NCI-H526 treated with DMSO at 0.1 percent for 48 hours (cell line): ENCODE results near the gene STARD8.
"Not testable (repeated sequence)": the region's sequence is repeated elsewhere in the genome, so short reads cannot be mapped to it uniquely, and the experiment has no call there.

ENCODE experiments used
- DNase-seq: peaks from one replicate; lab custom pipeline; 2025; lab: John Stamatoyannopoulos, UW

The STARD8 gene

DNA sequence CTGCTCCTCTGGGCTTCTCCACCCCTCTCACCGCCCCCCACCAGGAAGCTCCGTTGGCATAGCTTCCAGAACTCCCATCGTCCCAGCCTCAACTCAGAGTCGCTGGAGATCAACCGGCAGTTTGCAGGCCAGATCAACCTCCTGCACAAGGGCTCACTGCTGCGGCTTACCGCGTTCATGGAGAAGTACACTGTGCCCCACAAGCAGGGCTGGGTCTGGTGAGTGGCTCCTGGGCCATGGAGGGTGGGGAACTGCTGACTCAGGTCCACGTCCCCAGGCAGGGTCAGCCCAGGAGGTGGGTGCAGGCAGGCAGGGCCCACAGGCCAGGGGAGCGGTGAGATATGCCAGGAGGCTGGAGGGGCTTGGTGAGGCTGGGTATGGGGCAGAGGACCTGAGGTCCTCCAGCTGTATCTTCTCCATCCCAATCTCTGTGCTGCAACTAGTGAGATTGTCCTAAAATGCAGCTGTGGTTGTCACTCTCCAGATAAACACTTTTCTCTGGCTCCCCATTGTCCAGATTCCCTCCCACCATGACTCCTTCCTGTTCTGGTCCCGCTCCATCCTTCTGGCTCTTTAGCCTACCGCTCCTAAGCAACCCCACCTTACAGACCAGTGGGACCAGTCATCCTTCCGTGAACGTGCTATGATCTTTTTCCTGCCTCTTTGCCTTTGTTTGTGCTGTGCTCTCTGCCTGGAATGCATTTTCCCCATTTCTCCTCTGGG lies 71.9 kb downstream of the STARD8 start:
- DNase-seq = no peak

DNA sequence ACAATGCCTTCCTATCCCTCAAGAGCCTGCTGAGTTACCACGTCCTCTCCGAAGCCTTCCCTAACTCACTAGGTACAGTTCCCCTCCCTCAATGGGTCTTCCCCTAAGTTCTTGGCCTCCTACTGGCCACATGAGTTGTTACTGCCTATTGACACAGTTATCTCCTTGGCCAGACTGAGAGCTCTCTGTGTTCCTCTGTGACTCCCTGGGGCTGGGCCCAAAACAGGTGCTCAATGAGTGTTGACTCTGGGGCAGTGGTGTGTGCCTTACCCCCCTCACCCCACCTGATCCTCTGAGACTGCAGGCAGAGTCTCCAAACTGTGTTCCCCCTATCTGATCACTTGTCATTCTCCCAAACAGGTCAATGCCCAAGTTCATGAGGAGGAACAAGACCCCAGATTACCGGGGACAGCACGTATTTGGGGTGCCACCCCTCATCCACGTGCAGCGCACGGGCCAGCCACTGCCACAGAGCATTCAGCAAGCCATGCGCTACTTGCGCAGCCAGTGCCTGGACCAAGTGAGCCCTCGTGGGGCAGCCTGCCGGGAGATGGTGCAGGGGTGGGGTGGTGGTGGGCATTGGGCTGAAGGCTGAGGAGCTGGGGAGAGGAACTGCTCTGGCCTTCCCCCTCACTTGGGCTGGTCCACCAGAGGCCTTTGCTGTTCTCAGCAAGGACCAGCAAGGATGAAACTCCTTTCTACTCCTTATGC lies 72.6 kb downstream of the STARD8 start:
- DNase-seq = no peak

DNA sequence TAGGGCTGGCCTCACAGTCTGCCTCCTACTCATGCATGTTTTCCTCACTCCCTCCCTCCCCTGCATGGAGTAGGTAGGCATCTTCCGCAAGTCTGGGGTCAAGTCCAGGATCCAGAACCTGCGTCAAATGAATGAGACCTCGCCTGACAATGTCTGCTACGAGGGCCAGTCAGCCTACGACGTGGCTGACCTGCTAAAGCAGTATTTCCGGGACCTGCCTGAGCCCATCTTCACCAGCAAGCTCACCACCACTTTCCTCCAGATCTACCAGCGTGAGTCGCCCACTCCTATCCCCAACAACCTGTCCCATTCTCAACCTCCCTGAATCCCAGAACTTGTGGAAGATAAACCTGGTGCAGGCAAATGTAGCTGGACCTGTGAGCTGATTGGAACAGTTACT lies 73.4 kb downstream of the STARD8 start:
- DNase-seq = no peak

DNA sequence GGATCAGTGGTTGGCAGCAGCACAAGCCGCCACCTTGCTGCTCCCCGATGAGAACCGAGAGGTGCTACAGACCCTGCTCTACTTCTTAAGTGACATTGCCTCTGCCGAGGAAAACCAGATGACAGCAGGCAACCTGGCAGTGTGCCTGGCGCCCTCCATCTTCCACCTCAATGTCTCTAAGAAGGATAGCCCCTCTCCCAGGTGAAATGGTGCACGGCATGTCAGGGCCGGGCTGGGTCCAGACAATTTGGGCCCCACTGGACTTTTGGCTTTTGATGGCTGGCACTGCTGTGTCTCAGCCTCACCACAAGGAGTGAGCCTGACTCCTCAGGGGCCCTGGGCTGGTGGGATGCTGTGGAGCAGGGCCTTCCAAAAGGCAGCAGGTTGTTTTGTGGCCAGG lies 74.1 kb downstream of the STARD8 start:
- DNase-seq = no peak

DNA sequence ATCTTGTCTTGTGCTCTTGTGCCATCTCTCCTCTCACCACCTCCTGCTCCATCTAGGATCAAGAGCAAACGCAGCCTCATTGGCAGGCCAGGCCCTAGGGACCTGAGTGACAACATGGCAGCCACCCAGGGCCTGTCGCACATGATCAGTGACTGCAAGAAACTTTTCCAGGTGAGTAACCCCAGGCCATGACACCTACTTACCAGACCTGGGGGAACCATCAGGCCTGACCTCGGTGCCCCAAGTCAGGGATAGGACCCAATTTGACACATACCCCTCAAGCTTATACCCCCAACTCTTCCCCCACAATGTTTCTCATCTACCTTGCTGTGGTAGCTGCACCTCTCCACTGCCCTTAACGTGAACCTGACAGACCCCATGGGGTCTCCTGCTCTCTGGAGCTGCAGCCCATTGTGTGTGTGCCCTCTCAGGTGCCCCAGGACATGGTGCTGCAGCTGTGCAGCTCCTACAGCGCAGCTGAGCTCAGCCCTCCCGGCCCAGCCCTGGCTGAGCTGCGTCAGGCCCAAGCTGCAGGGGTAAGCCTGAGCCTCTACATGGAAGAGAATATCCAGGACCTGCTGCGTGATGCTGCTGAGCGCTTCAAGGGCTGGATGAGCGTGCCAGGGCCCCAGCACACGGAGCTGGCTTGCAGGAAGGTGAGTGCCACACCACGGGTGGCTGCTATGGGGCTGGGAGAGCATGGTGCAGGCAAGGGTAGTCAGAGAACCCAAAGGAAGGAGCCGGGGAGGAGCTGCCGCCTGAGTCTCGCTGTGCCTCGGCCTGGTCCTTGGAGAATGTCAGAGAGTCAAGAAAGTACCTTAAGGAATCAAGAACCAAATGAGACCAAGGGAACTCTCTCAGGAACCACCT lies 74.8 kb downstream of the STARD8 start:
- DNase-seq = no peak

DNA sequence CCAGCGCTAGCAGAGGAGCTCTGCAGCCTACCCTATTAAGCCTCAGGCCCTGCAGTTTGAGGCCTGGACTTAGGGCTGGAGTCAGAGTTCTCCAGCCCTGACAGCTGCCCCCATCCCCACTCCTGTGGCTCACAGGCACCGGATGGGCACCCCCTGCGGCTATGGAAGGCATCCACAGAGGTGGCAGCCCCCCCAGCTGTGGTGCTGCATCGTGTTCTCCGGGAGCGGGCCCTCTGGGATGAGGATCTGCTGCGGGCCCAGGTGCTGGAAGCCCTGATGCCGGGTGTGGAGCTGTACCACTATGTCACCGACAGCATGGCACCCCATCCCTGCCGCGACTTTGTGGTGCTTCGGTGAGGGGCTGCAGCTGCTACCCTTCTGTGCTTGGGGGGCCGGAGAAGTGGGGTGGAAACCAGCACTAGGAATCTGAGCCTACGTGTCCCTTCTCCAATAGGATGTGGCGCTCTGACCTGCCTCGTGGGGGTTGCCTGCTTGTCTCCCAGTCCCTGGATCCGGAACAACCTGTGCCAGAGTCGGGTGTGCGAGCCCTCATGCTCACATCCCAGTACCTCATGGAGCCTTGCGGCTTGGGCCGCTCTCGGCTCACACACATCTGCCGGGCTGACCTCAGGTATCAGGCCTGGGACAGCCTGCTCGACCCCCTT lies 76.2 kb downstream of the STARD8 start:
- DNase-seq = no peak

DNA sequence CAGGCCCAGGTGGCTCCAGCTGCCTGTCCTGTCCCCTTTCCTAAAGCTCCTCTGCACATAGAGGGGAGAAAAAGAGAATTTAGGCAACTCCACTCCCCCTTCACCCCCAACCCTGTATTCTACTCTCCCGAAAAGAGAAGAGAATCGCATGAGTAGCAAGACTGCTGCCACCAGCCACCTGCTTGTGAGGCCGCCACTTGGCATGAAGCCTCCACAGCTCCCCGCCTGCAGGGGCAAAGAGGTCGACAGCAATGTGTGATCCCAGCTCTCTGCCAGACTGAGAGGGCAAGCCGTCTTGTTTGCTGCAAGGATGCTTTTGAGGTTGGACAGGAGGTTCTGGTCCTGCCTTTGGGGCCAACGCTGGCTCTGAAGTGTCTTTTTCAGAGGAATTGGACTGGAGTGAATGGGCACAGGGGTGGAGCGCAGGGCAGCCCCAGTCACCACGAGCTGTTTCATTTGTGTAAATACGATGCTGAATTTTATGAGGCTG lies 77.1 kb downstream of the STARD8 start:
- DNase-seq = no peak

DNA sequence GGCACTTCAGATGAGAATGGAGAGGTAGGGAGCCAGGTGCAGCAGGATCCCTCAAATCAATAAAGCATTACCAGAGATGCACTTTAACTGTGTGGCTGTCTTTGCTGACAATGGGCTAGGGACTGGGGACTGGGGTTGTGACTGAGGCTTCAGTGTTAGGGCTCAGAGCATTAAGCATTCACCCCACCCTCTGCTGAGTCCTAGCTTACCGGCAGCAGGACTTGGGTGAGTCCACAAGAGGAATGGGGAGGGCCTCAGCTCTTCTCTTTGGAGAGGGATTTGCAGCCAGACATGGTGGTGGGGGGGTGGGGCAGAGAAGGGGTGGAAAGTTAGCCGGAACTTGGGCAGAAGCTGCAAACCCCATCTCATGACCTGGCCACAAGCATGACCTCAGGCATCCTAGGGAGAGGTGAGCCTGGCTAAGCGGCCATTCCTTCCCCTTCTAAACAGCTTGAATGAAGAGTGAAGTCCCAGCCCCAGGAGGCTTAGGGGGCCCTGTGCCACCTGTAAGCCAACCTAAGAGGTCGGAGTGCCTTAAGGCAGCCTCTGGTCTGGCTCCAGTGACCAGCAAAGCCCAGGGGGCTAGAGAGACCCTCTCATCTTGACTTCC lies 78.4 kb downstream of the STARD8 start:
- no peak for DNase-seq

DNA sequence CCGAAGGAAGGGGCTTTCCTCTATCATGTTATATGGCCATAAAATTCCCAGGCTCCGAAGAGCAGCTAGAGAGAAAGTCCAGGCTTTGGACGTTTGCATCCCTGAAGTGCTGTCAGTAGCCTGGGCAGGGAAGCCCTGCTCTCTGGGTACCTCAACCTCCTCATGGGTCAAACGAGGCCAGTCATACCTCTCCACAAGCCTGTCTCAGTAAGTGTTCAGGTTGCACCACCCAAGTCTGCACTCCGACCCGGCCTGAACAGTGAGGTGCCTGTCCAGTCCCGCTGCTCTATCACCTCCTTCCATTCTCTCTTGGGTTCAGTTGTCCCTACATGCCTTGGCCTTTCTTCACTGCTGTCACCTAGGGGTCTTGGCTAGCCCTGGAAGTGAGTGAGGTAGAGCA lies 78.9 kb downstream of the STARD8 start:
- DNase-seq = no peak

DNA sequence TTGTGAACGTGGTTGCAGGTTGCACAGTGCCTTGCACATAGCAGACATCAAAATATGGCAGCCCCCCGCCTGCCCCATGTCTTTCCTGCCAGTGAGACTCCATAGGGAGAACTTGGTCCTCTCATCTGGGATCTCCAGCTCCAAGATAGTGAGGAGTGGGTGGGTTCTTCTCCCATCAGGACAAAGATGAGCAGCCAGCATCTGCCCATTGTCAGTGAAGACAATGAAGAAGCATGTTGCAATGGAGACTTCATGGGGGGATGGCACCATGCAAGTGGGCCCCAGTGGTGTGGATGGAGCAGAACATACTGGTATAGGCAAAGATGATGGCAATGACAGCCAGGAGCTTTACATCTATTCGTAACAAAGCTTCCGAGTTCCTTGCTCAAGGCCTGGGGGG lies 80.2 kb downstream of the STARD8 start:
- DNase-seq = no peak

DNA sequence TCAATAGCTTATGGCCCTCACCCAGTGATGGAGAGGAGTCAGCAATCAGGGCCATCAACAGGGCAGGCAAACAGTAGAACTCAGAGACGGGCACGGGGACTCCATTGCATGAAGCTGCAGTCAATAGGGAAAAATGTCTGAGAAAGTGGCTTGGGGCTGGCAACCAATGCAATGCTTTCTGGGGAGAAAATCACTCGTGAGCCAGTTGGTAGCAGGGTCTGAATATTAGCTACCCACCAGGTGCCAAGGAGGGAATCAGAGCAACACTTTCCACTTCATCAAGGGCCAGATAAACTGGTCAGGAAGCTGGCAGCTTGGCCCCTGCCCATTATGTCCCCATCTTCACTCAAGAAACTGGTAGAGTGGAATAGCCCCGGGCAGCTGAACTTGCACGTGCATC lies 80.7 kb downstream of the STARD8 start:
- DNase-seq = no peak

DNA sequence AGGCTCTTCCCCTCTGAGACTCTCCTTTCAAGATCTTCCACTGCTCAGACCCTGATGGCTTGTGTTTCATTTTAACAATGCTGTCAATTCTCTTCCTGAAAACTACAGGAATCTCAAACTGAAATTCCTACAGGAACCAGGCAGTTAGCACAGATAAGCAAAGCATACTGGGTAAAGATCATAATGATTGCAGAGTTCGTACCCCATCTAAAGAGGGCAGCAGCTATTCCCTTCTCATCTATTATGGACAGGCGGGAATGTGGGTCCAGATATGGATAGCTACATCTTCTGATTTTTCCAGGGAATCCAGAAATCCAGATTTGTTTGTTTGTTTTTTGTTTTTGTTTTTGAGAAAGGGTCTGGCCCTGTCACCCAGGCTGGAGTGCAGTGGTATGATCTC lies 83.8 kb downstream of the STARD8 start:
- DNase-seq = no peak

DNA sequence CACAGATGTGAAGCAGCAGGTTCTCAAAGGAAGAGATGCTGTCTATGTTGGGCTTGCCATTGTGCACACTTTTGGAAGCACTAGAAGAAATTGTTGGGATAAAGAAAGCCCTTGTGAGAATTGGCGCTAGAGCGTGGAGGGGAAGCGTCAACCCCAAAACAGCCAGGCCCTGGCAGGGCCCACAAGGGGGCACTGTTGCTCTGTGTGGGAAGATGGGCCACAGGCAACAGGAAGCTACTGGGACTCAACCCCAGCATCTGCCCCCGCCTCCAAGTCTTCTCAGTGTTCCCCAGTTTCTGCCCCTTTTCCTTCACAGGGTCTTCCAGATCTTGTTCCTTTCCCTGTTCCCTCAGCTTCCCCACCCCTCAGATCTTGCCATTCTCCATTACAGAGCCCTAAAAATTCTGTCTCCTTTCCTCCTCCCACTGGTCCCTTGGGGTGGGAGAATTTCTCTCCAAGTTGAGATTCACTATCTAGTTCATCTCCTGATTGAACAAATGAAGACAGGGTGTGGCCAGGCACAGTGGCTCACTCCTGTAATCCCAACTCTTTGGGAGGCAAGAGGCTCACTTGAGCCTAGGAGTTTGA lies 85.5 kb downstream of the STARD8 start:
- DNase-seq = no peak

DNA sequence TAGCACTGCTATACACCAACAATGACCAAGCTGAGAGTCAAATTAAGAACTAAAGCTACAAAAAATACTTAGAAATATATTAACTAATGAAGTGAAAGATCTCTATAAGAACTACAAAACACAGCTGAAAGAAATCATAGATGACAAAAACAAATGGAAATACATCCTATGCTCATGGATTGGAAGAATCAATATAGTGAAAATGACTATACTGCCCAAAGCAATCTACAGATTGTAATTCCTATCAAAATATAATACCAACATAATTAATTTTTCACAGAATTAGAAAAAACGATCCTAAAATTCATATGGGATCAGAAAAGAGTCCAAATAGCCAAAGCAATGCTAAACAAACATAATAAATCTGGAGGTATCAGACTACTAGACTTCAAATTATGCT lies 87.8 kb downstream of the STARD8 start:
- DNase-seq = no peak

DNA sequence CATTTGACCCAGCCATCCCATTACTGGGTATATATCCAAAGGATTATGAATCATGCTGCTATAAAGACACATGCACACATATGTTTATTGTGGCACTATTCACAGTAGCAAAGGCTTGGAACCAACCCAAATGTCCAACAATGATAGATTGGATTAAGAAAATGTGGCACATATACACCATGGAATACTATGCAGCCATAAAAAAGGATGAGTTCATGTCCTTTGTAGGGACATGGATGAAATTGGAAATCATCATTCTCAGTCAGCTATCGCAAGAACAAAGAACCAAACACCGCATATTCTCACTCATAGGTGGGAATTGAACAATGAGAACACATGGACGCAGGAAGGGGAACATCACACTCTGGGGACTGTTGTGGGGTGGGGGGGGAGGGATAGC lies 94.4 kb downstream of the STARD8 start:
- DNase-seq = not testable (repeated sequence)

DNA sequence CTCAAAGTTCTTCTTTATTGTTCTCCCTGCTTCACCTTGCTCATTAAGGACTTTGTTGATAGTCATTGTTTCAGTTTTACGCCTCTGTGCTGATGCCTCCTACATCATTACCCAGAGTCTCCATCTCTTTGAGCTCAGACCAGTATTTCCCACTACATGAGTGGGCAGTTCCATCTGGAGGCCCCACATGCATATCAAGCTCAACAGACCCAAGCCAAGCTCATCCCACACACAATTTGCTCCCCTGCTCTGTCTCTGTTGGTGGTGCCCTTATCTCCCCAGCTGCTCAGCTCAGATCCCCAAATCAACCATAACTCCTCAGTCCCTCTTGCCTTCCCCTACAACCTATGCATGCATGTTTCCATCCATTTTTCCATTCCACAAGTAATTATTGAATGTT lies 96.3 kb downstream of the STARD8 start:
- no peak for DNase-seq

DNA sequence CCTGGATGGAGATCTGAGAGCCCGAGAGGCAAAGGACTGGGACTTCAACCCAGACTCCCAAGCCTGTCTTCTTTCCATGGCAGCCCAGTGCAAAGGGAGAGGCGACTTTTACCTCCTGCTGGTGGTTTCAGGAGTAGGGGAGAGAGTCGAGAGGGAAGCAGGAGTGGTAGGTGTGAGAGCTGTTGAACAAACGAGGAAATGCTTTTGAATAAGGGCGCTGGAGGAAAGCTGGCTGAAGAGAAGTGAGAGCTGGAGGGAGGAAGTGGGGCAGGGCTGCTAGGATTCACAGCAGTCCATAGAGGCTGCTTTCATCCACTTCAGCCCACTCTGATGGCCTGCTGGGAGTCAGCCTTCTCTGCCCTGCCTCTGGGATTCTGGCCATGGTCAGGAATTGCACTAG lies 99.5 kb downstream of the STARD8 start:
- no peak for DNase-seq

DNA sequence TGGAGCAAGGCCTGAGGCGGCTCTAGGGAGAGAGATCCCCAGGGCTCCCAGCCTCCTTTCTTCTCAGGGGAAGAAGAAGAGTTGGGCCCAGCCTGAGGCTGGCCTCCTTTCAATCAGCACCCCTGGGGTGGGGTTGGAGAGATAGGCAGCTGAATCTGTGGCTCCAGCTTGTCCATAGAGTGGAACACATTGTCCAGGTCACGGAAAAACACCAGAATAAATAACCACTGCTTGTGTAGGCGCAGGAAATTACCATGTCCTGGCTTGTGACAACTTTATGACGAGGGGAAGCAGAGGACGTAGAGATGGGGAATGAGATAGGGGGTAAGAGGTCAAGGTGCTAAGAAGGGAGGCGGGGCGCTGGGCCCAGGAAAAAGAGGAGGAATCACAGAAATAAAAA lies 100.6 kb downstream of the STARD8 start:
- no peak for DNase-seq

DNA sequence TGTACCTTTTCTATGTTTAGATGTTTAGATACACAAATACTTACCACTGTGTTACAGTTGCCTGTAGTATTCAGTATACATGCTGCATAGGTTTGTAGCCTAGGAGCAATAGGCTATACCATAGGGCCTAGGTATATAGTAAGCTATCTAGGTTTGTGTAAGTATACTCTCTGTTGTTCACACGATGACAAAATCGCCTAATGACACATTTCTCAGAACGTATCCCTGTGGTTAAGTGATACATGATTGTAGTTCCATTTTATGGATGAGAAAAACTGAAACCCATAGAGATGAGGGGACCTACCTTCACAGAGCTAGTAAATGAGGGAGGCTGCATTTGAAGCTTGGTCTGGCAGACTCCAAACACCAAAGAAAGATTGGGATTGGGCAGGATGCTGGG lies 102.0 kb downstream of the STARD8 start:
- no peak for DNase-seq

DNA sequence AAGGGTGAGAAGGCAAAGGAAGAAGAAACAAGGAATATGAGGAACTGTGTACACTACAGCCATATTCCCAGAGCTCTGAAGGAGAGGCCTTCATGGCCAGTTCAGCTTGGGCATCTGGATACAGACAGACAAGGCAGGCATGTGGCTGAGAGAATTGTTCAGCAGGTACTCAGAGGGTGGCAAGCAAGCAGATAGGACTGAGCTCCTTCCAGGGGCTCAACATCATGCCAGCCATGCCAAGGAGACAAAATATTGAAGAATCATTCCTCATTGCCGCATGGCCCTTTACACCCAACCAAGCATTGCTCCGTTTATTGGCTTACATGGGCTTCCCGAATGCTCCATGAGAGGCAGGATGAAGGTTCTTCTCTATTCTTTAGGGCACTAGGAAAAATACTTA lies 102.8 kb downstream of the STARD8 start:
- DNase-seq = no peak

DNA sequence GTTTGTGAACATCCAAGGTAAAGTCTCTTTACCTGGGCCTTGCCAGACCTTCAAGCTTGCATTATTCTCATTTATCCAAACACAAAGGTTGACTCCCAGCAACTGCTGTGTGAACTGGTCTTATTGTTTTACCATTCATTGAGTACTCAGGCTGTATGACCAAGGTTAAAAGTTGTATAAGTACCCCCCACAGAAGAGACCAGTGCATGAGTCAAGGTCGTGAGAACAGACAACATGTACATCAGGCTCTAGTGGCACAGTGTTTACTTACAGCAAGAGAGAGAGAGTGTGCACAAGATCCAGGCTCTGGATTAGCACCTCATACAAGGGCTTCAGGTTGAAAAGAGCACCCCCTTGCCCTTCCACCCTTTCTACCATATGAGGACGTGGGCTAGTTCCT lies 103.9 kb downstream of the STARD8 start:
- DNase-seq = no peak
